Amygdala (tissue), 56 donors: Measurements from ENCODE around the gene ZNF215.
"Not testable (repeated sequence)": the region's sequence is repeated elsewhere in the genome, so short reads cannot be mapped to it uniquely, and the experiment has no call there.

ENCODE experiments used
- DNase-seq, 56 donors: peaks; one replicate each; lab custom pipeline; 2025; lab: John Stamatoyannopoulos, UW

ZNF215 gene

GRCh38 chr11:6931146-6931713 is 5.0 kb downstream of the ZNF215 start:
- DNase-seq = no peak

- no peak for DNase-seq
Observed at GRCh38 chr11:6932145-6932544, 5.9 kb downstream of the ZNF215 start.

- no peak for DNase-seq
Observed at GRCh38 chr11:6941970-6942369, 15.7 kb downstream of the ZNF215 start.

- no peak for DNase-seq
Observed at GRCh38 chr11:6943131-6943530, 16.9 kb downstream of the ZNF215 start.

- not testable (repeated sequence) for DNase-seq
Observed at GRCh38 chr11:6954248-6954647, 28.0 kb downstream of the ZNF215 start.

GRCh38 chr11:6962141-6962540 is 35.9 kb downstream of the ZNF215 start:
- no peak for DNase-seq

GRCh38 chr11:6962673-6963072 is 36.4 kb downstream of the ZNF215 start:
- DNase-seq = no peak

- no peak for DNase-seq
Observed at GRCh38 chr11:6968816-6969215, 42.6 kb downstream of the ZNF215 start.

- DNase-seq = not testable (repeated sequence)
Observed at GRCh38 chr11:6969854-6970253, 43.6 kb downstream of the ZNF215 start.

- no peak for DNase-seq
Observed at GRCh38 chr11:6979365-6979764, 53.1 kb downstream of the ZNF215 start.

GRCh38 chr11:6986487-6986886 is 60.3 kb downstream of the ZNF215 start:
- no peak for DNase-seq

GRCh38 chr11:6988506-6988905 is 62.3 kb downstream of the ZNF215 start:
- no peak for DNase-seq

GRCh38 chr11:6991227-6991626 is 65.0 kb downstream of the ZNF215 start:
- DNase-seq = no peak

GRCh38 chr11:6992026-6992425 is 65.8 kb downstream of the ZNF215 start:
- no peak for DNase-seq

- DNase-seq = no peak
Observed at GRCh38 chr11:6992457-6993417, 66.5 kb downstream of the ZNF215 start.

GRCh38 chr11:6995703-6996102 is 69.5 kb downstream of the ZNF215 start:
- no peak for DNase-seq

- peak in 3 of 56 donors; percentile 1 to 4 (median 3) for DNase-seq
Observed at GRCh38 chr11:7004482-7004881, 78.3 kb downstream of the ZNF215 start.
